OCI-LY3 (cell line): ENCODE measurements around the gene TTC9.

ENCODE experiments used
- EZH2phosphoT487 ChIP-seq: fragments of 200-600 bp; shearing (Covaris generic); IDR thresholded peaks from 2 replicates; pipeline ENCODE4 v1.6.1; 2018; ENCODE audit warnings: antibody characterized with exemption, mixed run types, low read depth
- TF ChIP-seq, protein P1 (sequence below): fragments of 200-600, 300-600 bp; sonication (generic); IDR thresholded peaks from 2 replicates; pipeline ENCODE4 v1.5.1; 2014; ENCODE audit warnings: antibody characterized with exemption, low read length, low read depth

DNA sequence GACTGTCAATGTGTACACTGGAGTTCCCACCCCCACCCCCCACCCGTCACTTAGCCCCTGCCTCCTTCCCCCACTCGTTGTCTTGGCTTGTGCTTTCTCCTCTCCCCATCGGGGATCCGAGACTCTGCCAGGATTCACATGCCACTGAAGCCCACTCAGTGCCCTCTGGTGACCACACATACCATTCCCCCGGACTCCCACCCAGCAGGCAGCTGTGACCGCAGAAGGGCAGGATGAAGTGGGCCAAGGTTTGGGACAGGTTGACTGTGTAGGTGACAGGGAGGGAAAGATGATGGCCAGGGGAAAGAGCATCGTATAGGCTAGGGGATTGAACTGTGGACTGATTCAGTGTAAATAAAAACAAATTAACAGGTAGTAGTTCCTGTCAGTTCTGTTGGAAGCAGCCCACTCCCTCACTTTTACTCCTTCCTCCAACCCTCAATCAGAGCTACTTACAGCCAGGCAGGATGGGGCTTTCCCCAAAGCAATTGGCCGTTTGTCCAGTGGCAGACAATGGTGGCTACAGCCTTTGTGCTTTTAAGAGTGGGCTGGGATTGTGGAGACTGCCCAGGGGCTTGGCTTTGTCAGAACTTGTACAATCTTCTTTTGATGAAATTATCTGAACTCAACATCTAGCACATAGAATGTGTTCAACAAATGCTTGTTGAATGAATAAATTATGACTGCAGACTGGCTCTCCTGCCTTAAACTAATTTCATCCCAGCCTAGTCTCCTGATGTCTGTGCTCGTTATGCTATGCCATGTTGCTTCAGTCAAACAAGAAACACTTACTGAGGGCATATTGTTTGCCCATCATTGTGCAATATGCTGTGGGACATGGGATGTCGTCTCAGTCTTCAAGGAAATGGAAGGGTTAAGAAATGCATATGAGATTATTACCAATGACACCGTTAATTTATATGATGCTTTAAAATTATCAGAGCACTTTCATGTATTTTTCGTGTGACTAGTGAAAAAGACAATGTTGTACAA is 30.2 kb downstream of the TTC9 start:
- TF ChIP-seq, protein P1, sequence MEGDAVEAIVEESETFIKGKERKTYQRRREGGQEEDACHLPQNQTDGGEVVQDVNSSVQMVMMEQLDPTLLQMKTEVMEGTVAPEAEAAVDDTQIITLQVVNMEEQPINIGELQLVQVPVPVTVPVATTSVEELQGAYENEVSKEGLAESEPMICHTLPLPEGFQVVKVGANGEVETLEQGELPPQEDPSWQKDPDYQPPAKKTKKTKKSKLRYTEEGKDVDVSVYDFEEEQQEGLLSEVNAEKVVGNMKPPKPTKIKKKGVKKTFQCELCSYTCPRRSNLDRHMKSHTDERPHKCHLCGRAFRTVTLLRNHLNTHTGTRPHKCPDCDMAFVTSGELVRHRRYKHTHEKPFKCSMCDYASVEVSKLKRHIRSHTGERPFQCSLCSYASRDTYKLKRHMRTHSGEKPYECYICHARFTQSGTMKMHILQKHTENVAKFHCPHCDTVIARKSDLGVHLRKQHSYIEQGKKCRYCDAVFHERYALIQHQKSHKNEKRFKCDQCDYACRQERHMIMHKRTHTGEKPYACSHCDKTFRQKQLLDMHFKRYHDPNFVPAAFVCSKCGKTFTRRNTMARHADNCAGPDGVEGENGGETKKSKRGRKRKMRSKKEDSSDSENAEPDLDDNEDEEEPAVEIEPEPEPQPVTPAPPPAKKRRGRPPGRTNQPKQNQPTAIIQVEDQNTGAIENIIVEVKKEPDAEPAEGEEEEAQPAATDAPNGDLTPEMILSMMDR = no peak
- no peak for TF ChIP-seq EZH2phosphoT487
